AG09319 (cell line): ENCODE results near the gene F2RL3.

Source experiments
- DNase-seq: peaks from one replicate; pipeline ENCODE4 v3.0.0-alpha.2; 2010; ENCODE audit warnings: low read depth; ENCODE audit errors: extremely low read depth
- CTCF ChIP-seq: IDR thresholded peaks from 2 replicates; pipeline ENCODE4 v1.5.1; 2011; ENCODE audit warnings: low read depth, mild to moderate bottlenecking, inconsistent platforms, low read length, moderate library complexity

The F2RL3 gene

GRCh38 chr19:16883522-16883921 is 5.3 kb upstream of the F2RL3 start:
- DNase-seq: no peak
- no peak for TF ChIP-seq CTCF

GRCh38 chr19:16885166-16885565 is 3.6 kb upstream of the F2RL3 start:
- no peak for DNase-seq
- no peak for TF ChIP-seq CTCF

- TF ChIP-seq CTCF: no peak
These were observed 2.4 kb upstream of the F2RL3 start for GRCh38 chr19:16886305-16886880.

GRCh38 chr19:16887353-16888265 is 1.2 kb upstream of the F2RL3 start:
- TF ChIP-seq CTCF: no peak
- DNase-seq: no peak

More at GRCh38 chr19:16886305-16886880, 2.4 kb upstream of the F2RL3 start:
- no peak for DNase-seq

- TF ChIP-seq CTCF: no peak
- no peak for DNase-seq
These were observed 625 bp downstream of the F2RL3 start for GRCh38 chr19:16889366-16889882.

- no peak for TF ChIP-seq CTCF
- DNase-seq: no peak
These were observed 1.2 kb downstream of the F2RL3 start for GRCh38 chr19:16889883-16890460.
